ENCODE results near the gene SLTM.
A peak's percentile ranks its signal among the peaks of the same experiment; 100 is the strongest.
"Not testable (repeated sequence)": the region's sequence is repeated elsewhere in the genome, so short reads cannot be mapped to it uniquely, and the experiment has no call there.

Gene SLTM

GRCh38 chr15:58951388-58952007 is 18.0 kb upstream of the SLTM start:
- H3K4me3 ChIP-seq (ENCODE audit: low read depth, low read length): no peak overlapping the region
- TF ChIP-seq CTCF (IDR thresholded peaks at IDR 0.05; ENCODE audit: low read depth, low read length): no peak

GRCh38 chr15:58947179-58947578 is 13.7 kb upstream of the SLTM start:
- H3K4me3 ChIP-seq (ENCODE audit: low read depth, low read length): no peak overlapping the region
- TF ChIP-seq CTCF (IDR thresholded peaks at IDR 0.05; ENCODE audit: low read depth, low read length): no peak

GRCh38 chr15:58934974-58935373 is 1.5 kb upstream of the SLTM start:
- not testable (repeated sequence) for H3K4me3 ChIP-seq (ENCODE audit: low read depth, low read length)

- no peak for TF ChIP-seq CTCF (IDR thresholded peaks at IDR 0.05; ENCODE audit: low read depth, low read length)
- H3K4me3 ChIP-seq (ENCODE audit: low read depth, low read length): peak overlapping the region; percentile 88
These were observed 1.0 kb upstream of the SLTM start for GRCh38 chr15:58934521-58934920.

GRCh38 chr15:58934114-58934447 is 602 bp upstream of the SLTM start:
- TF ChIP-seq CTCF (IDR thresholded peaks at IDR 0.05; ENCODE audit: low read depth, low read length): no peak
- H3K4me3 ChIP-seq (ENCODE audit: low read depth, low read length): peak overlapping the region; percentile 88

GRCh38 chr15:58932710-58933280 is 684 bp downstream of the SLTM start:
- no peak for TF ChIP-seq CTCF (IDR thresholded peaks at IDR 0.05; ENCODE audit: low read depth, low read length)
- peak overlapping the region; percentile 88 for H3K4me3 ChIP-seq (ENCODE audit: low read depth, low read length)

GRCh38 chr15:58931987-58932588 is 1.4 kb downstream of the SLTM start:
- TF ChIP-seq CTCF (IDR thresholded peaks at IDR 0.05; ENCODE audit: low read depth, low read length): no peak
- peak overlapping the region; percentile 88 for H3K4me3 ChIP-seq (ENCODE audit: low read depth, low read length)
